GM19395 (cell line): ENCODE results near the gene C9orf152.
"Not testable (repeated sequence)": the region's sequence is repeated elsewhere in the genome, so short reads cannot be mapped to it uniquely, and the experiment has no call there.

Experiments
- ATAC-seq: cut with Tn5 transposase; IDR thresholded peaks from one replicate; pipeline ENCODE4 v1.9.1; 2021; ENCODE audit warnings: mild to moderate bottlenecking, moderate library complexity; ENCODE audit not compliant: unreplicated experiment

The C9orf152 gene

GRCh38 chr9:110208031-110208430 is at the start of gene C9orf152:
Gene C9orf152, minus strand, starts transcription at chr9:110208159. Its CDS starts 580 bp downstream, at chr9:110207579.
- no peak for ATAC-seq

DNA sequence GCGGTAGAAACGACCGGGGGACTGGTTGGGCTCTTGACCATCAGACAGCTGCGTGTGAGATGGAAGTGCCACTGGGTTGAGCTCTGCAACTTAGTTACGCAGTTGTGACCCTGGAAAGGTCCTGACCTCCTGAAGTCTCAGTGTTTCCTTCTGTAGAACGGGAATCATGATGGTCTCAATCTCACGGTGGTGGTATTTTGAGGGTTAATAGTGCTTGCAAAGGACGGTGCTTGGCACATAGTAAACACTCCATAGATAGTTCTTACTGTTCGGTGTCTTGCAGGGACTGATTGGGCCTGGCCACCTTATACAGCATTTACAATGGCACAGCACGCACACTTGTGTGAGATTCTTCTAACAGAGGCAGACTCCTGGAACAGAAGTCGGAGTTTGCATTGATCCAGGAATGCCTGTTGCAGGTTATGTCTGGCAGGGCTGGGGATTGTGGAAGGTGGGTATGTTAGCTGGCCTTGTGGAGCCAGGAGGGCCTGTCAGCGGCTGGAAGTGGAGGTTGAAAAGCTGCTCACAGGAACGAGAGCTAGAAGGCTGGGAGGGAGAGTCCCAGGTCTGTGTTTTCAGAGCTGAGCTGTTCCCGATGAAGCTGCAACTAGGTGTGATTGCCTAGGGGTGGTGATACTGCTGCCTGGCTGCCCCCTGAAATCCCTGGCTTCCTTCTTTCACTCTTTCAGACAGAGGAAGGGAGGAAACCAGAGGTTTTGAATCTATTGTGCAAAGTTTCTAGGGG is 49.3 kb upstream of the C9orf152 start:
- peak; percentile 3 for ATAC-seq

DNA sequence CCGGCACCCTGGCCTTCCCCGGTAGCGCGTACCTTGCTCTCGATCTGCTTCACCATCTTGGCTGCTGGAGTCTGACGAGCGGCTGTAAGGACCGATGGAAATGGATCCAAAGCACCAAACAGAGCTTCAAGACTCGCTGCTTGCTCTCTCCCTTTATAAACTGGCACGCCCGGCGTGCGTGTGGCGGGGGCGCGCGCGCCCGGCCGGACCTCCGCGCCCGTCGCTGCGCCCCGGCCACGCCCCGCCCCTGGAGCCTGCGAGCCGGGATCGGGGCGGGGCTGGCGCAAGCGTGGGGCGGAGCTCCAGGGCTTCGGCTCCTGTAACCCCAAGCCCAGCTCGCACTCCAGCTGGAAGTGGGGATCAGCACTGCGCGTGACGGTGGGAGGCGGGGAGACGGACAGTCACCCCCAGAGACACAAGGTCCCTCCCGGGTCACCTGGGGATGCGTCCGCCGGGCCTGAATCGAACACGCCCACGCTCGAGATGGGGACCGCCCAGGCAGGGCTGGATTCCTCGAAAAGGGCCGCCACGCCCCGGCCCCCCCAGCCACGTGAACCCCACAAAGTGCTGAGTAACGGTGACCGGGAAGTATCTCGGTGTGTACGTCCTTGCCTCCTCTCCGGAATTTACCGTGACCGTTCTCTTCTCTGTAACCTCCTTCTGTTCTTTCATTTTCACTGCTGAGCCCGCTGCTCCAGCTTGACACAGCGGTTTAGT is 48.6 kb upstream of the C9orf152 start, which contains the start of gene TXN:
Gene TXN, minus strand, starts transcription at position 128 of the 717 bp plus-strand sequence. Its CDS starts 72 bp downstream, at position 56.
- ATAC-seq, result peak; percentile 68

GRCh38 chr9:110255463-110256379 is 47.8 kb upstream of the C9orf152 start:
- peak; percentile 28 for ATAC-seq

GRCh38 chr9:110255034-110255462 is 47.1 kb upstream of the C9orf152 start:
- ATAC-seq, result no peak

DNA sequence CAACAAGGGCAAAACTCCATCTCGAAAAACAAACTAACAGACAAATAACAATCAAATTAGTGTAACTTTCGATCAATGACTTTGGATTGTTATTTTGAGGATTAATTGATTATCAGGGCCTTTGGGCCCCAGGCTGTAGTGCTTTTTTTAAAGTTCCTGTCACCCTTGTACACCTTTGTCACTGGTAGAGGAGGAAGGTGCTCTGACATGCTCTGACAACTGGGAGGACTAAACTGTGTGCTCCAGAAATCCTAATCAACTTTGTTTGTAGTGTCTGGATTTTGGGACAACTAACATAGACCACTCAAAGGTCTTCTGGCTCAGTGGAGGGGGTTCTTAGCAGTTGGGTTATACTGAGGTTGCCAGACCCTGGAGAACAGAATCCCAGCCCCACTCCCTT is 46.5 kb upstream of the C9orf152 start:
- no peak for ATAC-seq

GRCh38 chr9:110252509-110253139 is 44.7 kb upstream of the C9orf152 start:
- no peak for ATAC-seq

DNA sequence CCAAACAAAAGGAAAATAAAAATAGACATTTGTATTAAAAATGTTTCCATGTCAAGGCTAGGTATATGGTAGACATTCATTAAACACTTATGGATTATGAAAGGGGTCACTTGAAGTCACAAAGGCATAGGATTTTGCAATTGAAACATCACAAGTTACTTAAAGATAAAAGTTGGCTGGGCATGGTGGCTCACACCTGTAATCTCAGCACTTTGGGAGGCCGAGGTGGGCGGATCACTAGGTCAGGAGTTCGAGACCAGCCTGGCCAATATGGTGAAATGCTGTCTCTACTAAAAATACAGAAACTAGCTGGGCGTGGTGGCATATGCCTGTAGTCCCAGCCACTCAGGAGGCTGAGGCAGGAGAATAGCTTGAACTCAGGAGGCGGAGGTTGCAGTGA is 43.8 kb upstream of the C9orf152 start:
- ATAC-seq, result not testable (repeated sequence)

- ATAC-seq, result no peak
Measured at GRCh38 chr9:110251212-110251611, 43.3 kb upstream of the C9orf152 start.

DNA sequence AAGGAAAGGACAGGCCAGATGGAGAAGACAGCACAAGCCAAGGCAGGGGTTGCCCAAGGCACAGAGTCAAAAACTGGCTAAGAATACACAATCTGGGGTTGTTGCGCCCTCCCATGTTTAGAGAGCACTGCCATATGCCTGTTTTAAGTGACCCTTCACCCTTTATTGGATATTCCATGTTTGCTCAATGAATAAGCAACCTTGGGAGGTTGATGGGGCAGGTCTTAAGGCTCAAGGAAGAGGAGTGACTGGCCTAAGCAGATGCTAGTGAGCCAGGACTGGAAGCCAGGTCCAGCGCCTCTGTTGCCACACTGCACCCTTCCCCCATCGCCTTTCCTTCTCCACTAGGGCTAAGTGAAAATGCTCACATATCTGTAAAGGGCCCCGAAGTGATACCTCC is 41.6 kb upstream of the C9orf152 start:
- ATAC-seq, result no peak

DNA sequence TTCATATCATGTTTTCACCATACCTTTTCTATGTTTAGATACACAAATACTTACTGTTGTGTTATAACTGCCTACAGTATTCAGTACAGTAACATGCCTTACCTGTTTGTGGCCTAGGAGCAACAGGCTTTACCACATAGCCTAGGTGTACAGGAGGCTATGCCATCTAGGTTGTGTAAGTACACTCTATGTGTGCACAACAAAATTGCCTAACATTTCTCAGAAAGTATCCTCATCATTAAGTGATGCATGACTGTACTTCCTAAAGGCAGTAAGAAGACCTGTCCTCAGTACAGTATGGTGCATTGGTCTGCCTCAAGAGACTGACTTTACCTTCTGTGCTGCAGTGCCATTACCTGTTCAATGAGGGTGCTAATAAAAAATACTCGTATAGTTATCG is 40.4 kb upstream of the C9orf152 start:
- ATAC-seq, result no peak

GRCh38 chr9:110246214-110246613 is 38.3 kb upstream of the C9orf152 start:
- no peak for ATAC-seq

DNA sequence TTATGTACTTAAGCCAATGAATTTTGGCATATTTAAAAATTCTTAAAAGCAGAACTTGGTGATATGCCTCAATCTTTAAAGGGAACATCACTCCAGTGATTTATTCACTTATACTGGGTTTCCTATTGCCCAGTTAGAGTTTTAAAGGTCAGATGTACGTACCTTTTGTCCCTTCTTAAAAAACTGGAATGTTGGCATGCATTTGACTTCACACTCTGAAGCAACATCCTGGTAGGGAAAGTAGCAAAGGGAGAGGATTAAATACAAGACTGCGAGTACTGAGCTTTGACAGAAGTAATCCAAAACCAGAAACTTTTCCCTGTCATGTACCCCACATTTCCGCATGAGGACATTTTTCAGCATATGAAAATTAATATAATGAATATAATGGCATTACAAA is 36.7 kb upstream of the C9orf152 start:
- ATAC-seq, result no peak

DNA sequence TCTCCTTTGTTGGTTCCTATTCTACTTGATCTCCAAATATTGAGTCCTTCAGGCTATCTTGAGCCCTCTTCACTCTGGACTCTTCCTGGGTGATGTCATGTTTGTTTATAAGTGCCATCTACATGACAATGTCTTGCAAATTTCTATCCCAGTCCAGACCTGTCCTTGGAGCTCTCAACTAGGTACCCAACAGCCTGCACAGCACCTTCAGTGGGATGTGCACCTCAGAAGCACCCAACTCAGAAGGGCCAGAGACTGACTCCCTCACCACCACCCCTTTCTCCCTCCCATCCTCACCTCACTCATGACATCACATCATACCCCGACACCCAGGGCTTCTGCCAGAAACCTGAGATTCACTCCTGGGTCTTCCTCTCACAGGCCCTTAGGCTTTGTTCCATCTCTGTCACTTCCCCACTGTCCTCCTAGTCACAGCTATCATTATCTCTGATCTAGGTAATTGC is 33.9 kb upstream of the C9orf152 start:
- ATAC-seq, result no peak

DNA sequence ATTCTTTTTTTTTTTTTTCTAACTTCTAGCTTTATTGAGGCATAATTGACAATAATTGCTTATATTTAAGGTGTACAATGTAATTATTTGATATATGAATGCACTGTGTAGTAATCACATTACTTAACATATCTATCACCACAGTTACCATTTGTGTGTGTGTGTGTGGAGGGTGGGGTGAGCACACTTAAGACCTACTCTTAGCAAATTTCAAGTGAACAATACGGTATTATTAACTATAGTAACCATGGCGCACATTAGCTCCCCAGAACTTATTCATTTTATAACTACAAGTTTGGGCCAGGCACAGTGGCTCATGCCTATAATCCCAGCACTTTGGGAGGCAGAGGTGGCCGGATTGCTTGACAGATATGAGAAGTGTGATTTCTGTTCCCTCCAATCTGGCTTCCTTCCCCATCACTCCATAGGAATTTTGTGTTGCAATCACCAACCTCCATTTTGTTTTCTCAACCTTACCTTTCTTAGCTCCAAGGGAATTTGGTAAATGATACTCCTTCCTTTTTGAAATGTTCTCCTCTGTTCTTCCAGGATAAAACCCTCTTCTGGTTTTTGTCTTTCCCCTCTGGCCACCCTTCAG is 33.4 kb upstream of the C9orf152 start:
- ATAC-seq, result no peak

- ATAC-seq, result no peak
Measured at GRCh38 chr9:110240198-110240597, 32.2 kb upstream of the C9orf152 start.

GRCh38 chr9:110228321-110228720 is 20.4 kb upstream of the C9orf152 start:
- ATAC-seq, result no peak

GRCh38 chr9:110224583-110224982 is 16.6 kb upstream of the C9orf152 start:
- no peak for ATAC-seq

- no peak for ATAC-seq
Measured at GRCh38 chr9:110220809-110221208, 12.8 kb upstream of the C9orf152 start.

GRCh38 chr9:110217656-110218099 is 9.7 kb upstream of the C9orf152 start:
- no peak for ATAC-seq
